ENCODE data around the gene GRK5.

- TF ChIP-seq POLR2AphosphoS5 (IDR thresholded peaks at IDR 0.05), result no peak
- TF ChIP-seq CTCF (IDR thresholded peaks at IDR 0.05), result no peak
- no peak for TF ChIP-seq POLR2A (IDR thresholded peaks at IDR 0.05)
- TF ChIP-seq EP300 (IDR thresholded peaks at IDR 0.05), result no peak
These were observed 289.9 kb downstream of the GRK5 start for GRCh38 chr10:119497243-119497642.

All from sigmoid colon (tissue), 4 donors.